Right lobe of liver (tissue), 6 donors: ENCODE measurements around the gene KDM4B. TPM values are rescaled to one million over a fixed set of nuclear protein-coding genes. Genes with fewer than 3 reads are reported as not detected.

ENCODE experiments used
- ATAC-seq, 4 donors: fragments of 200-7000 bp; cut with Tn5 transposase; one replicate each; pipeline ENCODE4 v1.9.1; 2020; ENCODE audit warnings: mild to moderate bottlenecking in 4 of 4, moderate library complexity in 4 of 4
- DNase-seq, 3 donors: peaks; one replicate each; pipeline ENCODE4 v3.0.0-alpha.2; 2020
- H3K27ac ChIP-seq, 3 donors: fragments of 200-600 bp; one replicate each; pipeline ENCODE4 v1.8.0; 2022
- H3K27me3 ChIP-seq, 2 donors: fragments of 200-600 bp; one replicate each; pipeline ENCODE4 v1.8.0; 2022
- H3K36me3 ChIP-seq, 4 donors: fragments of 200-600 bp; sonication (generic) in 1 of 4; one replicate each; pipeline versions ENCODE4 v1.5.1 to v1.8.0; 2017 to 2022; ENCODE audit warnings: control low read depth in 1 of 4
- H3K4me1 ChIP-seq, 4 donors: fragments of 200-600 bp; sonication (generic) in 1 of 4; one replicate each; pipeline versions ENCODE4 v1.5.1 to v1.8.0; 2017 to 2022; ENCODE audit warnings: control low read depth in 1 of 4
- H3K4me3 ChIP-seq, 3 donors: fragments of 200-600 bp; one replicate each; pipeline ENCODE4 v1.8.0; 2022
- H3K9me3 ChIP-seq, 4 donors: fragments of 200-600 bp; sonication (generic) in 1 of 4; one replicate each; pipeline versions ENCODE4 v1.5.1 to v1.8.0; 2017 to 2022; ENCODE audit warnings: control low read depth in 1 of 4
- CTCF ChIP-seq, 4 donors: fragments of 200-600 bp in 3 of 4; fragments of 450-650 bp in 1 of 4; IDR thresholded peaks; one replicate each; pipeline versions ENCODE4 v1.5.1 to v1.8.0; 2016 to 2022; ENCODE audit warnings: antibody characterized with exemption in 4 of 4, mild to moderate bottlenecking in 2 of 4
- POLR2A ChIP-seq: fragments of 450-650 bp; IDR thresholded peaks from one replicate; pipeline ENCODE4 v1.6.1; 2017; ENCODE audit warnings: antibody characterized with exemption, mild to moderate bottlenecking
- WGBS: methylation state at CpG from one replicate; pipeline ENCODE4 v1.1.6; 2018; ENCODE audit warnings: low coverage, low lambda C conversion rate; ENCODE audit not compliant: insufficient coverage; ENCODE audit errors: missing lambda C conversion rate; 5-methylcytosine and 5-hydroxymethylcytosine counted together
- intact Hi-C, 2 donors: fragments of 100-400 bp; cut with DNase I; formaldehyde crosslinking; loops; one replicate each; pipeline versions ENCODE4 v1.11.2 to v1.14.1; 2022
- total RNA-seq, 6 experiments: library from RNA; depleted of rRNA in 2 of 6; stranded (reverse); fragments of >200 nt in 2 of 6; fragmentation: NEBNext Ultra II Directional in 3 of 6; extraction: Animal tissue kit (Norgen Biotek cat#: 25700) in 3 of 6; gene quantifications; one replicate each; pipeline versions ENCODE4 v1.1.0 to v1.2.4, GENCODE V29; 2016 to 2023
- donor health status: DM: no; HTN: yes; CAD: no.
- donor health status: DM: no; HTN: no; CAD: no.
- donor health status: DM: no; HTN: no; CAD: no.
- donor health status: DM: no; HTN: yes; CAD: no.
- donor health status: DM: no; HTN: yes; CAD: no.

Gene KDM4B
- total RNA-seq, 6 experiments from 2014 or later, result 14.2 to 36.9 (median 29.1) TPM

GRCh38 chr19:4991996-4992698 is 23.2 kb downstream of the KDM4B start:
- Histone ChIP-seq H3K36me3 (peaks cover 0 to 3% (median 0%) of the 10 kb centered on the region in 4 donors), H3K4me3 (no peak overlapping the region), H3K27me3 (no peaks in the 10 kb centered on the region), H3K27ac (peak overlapping the region in 2 of 3 donors; percentile 20 to 35), H3K4me1 (peaks cover 0 to 30% (median 2%) of the 10 kb centered on the region in 4 donors), H3K9me3 (no peaks in the 10 kb centered on the region)
- intact Hi-C loops, result no loop called here
- DNase-seq (no peak), ATAC-seq (peak; percentile 34 to 67 (median 48))
- TF ChIP-seq CTCF (IDR thresholded peaks at IDR 0.05) (no peak), POLR2A (no peak)
- 59% methylated on average over 12 of the region's 13 CpGs for WGBS

DNA sequence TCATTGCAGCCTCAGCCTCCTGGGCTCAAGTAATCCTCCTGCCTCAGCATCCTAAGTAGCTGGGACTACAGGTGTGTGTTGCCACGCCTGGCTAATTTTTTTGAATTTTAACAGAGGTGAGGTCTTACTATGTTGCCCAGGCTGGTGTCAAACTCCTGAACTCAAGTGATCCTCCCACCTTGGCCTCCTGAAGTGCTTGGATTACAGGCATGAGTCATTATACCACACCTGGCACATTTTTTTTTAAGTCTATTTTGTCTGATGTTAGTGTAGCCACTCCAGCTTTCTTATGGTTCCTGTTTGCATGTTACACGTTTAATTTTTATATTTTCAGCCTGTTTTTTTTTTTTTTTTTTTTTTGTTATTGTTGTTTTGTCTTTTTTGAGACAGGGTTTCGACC is 24.8 kb downstream of the KDM4B start:
- Histone ChIP-seq H3K27ac (no peak overlapping the region), H3K4me1 (peaks cover 0 to 30% (median 2%) of the 10 kb centered on the region in 4 donors), H3K4me3 (no peak overlapping the region), H3K9me3 (no peaks in the 10 kb centered on the region), H3K27me3 (no peaks in the 10 kb centered on the region), H3K36me3 (peaks cover 0 to 3% (median 0%) of the 10 kb centered on the region in 4 donors)
- DNase-seq (no peak), ATAC-seq (no peak)
- intact Hi-C loops, result no loop called here
- TF ChIP-seq CTCF (IDR thresholded peaks at IDR 0.05) (no peak), POLR2A (no peak)
- WGBS, result 86% methylated on average over 2 of the region's 3 CpGs

DNA sequence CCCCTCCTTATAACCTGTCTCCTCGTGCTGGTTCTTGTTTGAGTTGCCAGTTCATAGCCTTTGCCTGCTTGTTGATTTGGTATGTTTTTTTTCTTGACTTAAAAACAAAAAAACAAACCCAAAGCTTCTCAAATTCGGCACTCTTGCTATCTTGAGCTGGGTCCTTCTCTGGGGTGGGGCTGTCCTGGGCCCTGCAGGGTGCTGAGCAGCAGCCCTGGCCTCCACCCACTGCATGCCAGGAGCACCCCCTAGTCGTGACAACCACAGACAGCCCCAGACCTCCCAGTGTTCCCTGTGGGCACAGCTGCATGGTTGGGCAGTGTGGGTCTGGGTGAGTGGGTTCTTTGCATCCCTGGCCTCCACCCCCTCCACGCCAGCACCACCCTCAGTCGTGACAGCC is 27.8 kb downstream of the KDM4B start:
- no peak for ATAC-seq
- no peak for DNase-seq

GRCh38 chr19:4997297-4997696 is 28.4 kb downstream of the KDM4B start:
- ATAC-seq, result no peak
- intact Hi-C loops, result no loop called here
- 89% methylated on average over 9 of the region's 12 CpGs for WGBS
- Histone ChIP-seq H3K4me1 (peaks cover 0 to 20% (median 2%) of the 10 kb centered on the region in 4 donors), H3K27ac (no peak overlapping the region), H3K36me3 (peaks cover 0 to 3% (median 0%) of the 10 kb centered on the region in 4 donors), H3K27me3 (no peaks in the 10 kb centered on the region), H3K9me3 (no peaks in the 10 kb centered on the region), H3K4me3 (no peak overlapping the region)
- TF ChIP-seq POLR2A, result no peak
- TF ChIP-seq CTCF (IDR thresholded peaks at IDR 0.05), result no peak
- DNase-seq, result no peak

More for the DNA sequence above, 27.8 kb downstream of the KDM4B start:
- 59% methylated on average over 2 of the region's 5 CpGs for WGBS
- Histone ChIP-seq H3K4me3 (no peak overlapping the region), H3K9me3 (no peaks in the 10 kb centered on the region), H3K27ac (no peak overlapping the region), H3K27me3 (no peaks in the 10 kb centered on the region), H3K36me3 (peaks cover 0 to 3% (median 0%) of the 10 kb centered on the region in 4 donors), H3K4me1 (peaks cover 0 to 20% (median 2%) of the 10 kb centered on the region in 4 donors)
- intact Hi-C loops, result no loop called here
- TF ChIP-seq CTCF (IDR thresholded peaks at IDR 0.05) (no peak), POLR2A (no peak)
